A549 (cell line): ENCODE measurements around the gene PTPN12.

Experiments
- RAD21 ChIP-seq, 2 experiments: fragments of >200 bp in 1 of 2; sonication (Bioruptor Twin) in 1 of 2; formaldehyde crosslinking in 1 of 2; IDR thresholded peaks in 1 of 2; conservative IDR thresholded peaks in 1 of 2; 2 replicates in 1 of 2; 3 replicates in 1 of 2; pipeline ENCODE4 v1.6.1; 2012 to 2018; ENCODE audit warnings: inconsistent platforms in 1 of 2
- TF ChIP-seq, protein P1 (sequence below): fragments of >200 bp; sonication (Bioruptor Twin); formaldehyde crosslinking; IDR thresholded peaks from 3 replicates; pipeline ENCODE4 v1.5.1; 2016
- TF ChIP-seq, protein P2 (sequence below): fragments of 150-350 bp; IDR thresholded peaks from 2 replicates; pipeline ENCODE4 v1.6.1; 2014; ENCODE audit warnings: low read depth, mild to moderate bottlenecking, low read length

DNA sequence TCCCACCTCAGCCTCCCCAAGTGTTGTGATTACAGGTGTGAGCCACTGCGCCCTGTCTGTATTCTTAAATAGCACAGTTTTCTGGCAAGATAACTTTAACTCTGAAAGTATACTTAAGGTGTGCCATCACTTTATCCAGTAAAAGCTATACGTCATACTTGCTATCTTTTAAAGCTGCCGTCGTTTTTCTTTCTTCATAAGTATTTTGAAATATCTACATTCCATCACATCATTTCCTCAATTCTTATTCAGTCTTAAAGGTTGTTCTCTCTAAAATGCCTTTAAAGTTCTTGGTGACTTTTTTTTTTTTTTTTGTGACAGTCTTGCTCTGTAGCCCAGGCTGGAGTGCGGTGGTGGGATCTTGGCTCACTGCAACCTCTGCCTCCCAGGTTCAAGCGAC, 34.7 kb downstream of the PTPN12 start:
- TF ChIP-seq, protein P1, sequence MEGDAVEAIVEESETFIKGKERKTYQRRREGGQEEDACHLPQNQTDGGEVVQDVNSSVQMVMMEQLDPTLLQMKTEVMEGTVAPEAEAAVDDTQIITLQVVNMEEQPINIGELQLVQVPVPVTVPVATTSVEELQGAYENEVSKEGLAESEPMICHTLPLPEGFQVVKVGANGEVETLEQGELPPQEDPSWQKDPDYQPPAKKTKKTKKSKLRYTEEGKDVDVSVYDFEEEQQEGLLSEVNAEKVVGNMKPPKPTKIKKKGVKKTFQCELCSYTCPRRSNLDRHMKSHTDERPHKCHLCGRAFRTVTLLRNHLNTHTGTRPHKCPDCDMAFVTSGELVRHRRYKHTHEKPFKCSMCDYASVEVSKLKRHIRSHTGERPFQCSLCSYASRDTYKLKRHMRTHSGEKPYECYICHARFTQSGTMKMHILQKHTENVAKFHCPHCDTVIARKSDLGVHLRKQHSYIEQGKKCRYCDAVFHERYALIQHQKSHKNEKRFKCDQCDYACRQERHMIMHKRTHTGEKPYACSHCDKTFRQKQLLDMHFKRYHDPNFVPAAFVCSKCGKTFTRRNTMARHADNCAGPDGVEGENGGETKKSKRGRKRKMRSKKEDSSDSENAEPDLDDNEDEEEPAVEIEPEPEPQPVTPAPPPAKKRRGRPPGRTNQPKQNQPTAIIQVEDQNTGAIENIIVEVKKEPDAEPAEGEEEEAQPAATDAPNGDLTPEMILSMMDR, result no peak
- no peak for TF ChIP-seq RAD21 (conservative IDR thresholded peaks at IDR 0.05 in 1 of 2, IDR thresholded peaks at IDR 0.05 in 1 of 2)
- TF ChIP-seq, protein P2, sequence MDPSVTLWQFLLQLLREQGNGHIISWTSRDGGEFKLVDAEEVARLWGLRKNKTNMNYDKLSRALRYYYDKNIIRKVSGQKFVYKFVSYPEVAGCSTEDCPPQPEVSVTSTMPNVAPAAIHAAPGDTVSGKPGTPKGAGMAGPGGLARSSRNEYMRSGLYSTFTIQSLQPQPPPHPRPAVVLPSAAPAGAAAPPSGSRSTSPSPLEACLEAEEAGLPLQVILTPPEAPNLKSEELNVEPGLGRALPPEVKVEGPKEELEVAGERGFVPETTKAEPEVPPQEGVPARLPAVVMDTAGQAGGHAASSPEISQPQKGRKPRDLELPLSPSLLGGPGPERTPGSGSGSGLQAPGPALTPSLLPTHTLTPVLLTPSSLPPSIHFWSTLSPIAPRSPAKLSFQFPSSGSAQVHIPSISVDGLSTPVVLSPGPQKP, result no peak
